CD1c-positive myeloid dendritic cell (primary cell): ENCODE measurements around the gene SLC19A1.

Experiments
- DNase-seq: peaks from one replicate; pipeline ENCODE4 v3.0.0-alpha.2; 2016; ENCODE audit errors: extremely low spot score

The SLC19A1 gene

DNA sequence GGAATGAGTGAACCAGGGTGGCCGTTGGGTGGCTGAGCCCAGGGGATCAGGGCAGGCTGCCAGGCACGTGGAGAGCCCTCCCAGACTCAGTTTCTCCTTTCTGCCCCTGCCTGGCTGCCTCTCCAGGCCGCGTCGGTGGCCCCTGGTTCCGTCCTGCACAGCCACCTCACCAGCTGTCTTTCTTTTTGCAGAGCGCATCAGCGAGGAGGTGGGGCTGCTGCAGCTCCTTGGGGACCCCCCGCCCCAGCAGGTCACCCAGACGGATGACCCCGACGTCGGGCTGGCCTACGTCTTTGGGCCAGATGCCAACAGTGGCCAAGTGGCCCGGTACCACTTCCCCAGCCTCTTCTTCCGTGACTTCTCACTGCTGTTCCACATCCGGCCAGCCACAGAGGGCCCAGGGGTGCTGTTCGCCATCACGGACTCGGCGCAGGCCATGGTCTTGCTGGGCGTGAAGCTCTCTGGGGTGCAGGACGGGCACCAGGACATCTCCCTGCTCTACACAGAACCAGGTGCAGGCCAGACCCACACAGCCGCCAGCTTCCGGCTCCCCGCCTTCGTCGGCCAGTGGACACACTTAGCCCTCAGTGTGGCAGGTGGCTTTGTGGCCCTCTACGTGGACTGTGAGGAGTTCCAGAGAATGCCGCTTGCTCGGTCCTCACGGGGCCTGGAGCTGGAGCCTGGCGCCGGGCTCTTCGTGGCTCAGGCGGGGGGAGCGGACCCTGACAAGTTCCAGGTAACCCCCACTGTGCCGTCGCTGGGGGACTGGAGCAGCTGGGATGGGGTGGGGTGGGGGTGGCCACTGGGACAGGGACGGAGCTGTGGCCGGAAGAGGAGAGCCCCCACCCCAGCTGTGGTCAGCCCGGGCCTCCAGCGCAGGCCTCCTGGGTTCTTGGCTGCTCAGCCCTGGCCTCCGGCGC lies 73.9 kb downstream of the SLC19A1 start:
- no peak for DNase-seq

GRCh38 chr21:45467221-45467779 lies 74.9 kb downstream of the SLC19A1 start:
- DNase-seq, result no peak

- DNase-seq, result no peak
These were observed 75.7 kb downstream of the SLC19A1 start for GRCh38 chr21:45466330-45467220.

DNA sequence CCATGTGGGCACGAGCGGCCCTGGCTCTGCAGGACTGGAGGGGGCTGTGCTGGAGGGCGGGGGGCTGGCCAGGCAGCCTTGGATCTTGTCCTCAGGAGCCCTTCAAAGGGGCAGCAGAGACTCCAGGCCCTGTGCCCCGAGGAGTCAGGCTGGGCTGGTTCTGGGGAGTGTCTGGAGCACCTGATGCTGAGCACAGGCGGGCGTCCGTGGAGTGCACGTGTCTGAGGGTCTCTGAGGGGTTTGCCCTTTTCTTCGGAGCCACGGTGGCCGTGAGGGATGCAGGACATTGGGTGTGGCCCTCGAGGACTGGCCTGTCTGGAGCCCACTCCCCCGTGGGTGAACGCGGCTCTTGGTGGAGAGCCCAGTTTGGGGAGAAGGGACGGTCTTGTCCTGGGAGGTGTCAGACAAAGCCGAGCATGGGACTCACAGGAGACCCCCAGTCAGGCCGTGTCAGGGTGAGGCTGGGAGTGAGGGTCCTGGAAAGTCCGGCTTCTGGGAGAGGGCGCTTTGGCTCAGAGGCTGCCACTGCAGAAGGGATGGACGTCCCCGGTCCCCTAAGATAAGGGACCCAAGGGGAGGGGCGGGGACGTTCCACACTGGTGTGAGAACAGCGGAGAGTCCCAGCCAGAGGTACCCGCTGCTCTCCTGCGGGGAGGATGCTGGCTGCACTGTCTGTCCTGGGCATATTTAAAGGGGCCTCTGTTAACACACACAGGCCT lies 76.5 kb downstream of the SLC19A1 start:
- DNase-seq, result no peak

GRCh38 chr21:45465105-45465504 lies 77.1 kb downstream of the SLC19A1 start:
- no peak for DNase-seq

- DNase-seq, result no peak
These were observed 77.9 kb downstream of the SLC19A1 start for GRCh38 chr21:45464309-45464708.

GRCh38 chr21:45463871-45464270 lies 78.4 kb downstream of the SLC19A1 start:
- DNase-seq, result no peak

GRCh38 chr21:45461806-45462341 lies 80.4 kb downstream of the SLC19A1 start:
- no peak for DNase-seq

GRCh38 chr21:45461369-45461750 lies 80.9 kb downstream of the SLC19A1 start:
- no peak for DNase-seq

DNA sequence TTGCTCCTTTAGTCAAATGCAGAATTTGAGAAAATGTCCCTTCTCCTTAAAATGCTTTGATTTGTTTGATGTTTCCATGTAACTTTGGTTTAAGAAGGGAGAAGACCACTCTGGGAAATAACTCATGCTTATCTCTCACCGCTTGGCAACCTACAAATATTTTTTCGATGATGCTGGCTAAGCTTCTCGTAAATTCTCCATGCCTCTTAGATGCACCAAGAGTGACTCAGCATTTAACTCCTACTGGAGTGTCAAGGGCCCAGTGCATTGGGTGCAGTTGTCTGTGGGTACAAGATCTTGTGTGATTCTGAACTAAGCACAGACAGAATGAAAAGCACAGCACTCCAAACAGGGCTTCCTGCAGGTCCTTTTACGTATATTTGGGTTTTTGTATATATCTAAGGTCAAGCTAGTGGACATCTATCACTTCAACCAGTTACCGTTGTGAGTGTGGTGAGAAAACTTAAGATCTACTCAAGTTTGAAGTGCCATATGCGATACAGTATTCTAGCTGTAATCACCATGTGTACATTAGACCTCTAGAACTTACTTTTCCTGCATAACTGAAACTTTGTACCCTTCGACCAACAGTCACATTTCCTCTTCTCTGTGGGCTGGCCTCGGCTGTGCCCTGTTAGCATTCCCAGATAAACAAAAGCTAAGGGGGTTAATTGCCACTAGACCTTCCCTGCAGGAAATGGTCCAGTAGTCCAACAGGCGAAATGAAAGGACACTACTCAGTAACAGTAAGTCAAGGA lies 81.5 kb downstream of the SLC19A1 start:
- no peak for DNase-seq

DNA sequence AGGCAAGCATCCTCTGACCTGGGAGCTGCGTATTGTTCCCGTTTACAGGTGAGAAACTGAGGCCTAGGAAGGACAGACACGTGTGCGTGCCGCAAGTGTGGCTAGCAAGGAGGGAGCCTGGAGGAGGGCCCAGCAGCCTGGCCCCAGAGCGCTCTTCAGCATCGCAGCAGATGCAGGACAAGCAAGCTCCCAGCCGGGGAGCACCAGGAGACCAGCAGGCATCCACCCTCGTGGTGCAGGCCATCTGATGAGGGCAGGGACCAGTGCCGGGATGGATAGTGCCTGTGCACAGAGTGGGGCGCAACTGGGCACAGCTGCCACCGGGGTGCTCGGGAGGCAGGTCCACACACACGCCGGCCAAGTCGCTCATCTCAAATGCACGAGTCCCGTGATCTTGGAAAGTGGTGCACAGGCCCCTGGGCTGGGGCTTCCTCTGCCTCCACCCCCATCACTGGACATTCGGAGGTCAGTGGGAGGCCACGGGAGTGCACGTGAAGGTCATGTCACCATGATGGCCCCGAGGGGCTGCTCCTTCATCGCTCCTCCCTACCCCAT lies 82.2 kb downstream of the SLC19A1 start:
- no peak for DNase-seq

DNA sequence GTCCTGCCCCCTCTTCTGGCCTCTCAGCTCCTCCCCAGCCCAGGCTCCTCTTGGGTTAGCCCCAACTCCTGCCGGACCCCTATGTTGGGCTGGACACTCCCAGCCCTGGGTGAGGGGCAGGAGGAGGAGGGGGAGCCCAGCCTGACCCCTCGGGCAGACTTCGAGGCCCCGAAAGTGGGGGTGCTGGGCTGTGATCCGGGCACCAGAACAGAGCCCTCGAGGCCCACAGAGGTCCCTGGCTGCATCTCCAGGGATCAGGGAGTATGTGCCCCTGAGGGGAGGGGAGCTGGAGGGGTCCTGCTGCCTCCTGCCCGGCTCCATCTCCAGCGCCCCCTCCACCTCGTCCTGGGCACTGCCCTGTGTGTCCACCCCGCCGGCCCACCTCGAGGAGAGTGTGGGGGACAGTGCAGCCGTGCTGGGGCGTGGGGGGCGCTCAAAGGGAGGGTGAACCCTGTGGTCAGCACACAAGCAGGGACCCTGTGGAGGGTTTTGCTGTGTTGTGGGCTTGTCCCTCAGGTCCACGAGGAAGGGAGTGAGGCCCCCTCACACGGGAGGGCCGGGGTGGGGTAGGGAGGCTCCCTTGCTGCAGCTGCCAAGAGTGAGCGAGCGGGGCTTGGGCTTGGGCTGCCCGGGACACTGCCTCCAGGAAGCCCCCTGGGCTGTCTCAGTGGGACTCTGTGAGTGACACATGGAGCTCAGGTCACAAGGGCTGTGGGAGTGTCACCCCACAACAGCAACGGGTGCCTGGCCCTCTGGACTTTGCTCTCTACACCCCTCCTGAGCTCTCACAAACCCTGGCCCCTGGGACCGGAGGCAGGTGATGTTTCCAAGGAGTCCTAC lies 82.8 kb downstream of the SLC19A1 start:
- no peak for DNase-seq

- DNase-seq, result no peak
These were observed 83.7 kb downstream of the SLC19A1 start for GRCh38 chr21:45458281-45459170.

DNA sequence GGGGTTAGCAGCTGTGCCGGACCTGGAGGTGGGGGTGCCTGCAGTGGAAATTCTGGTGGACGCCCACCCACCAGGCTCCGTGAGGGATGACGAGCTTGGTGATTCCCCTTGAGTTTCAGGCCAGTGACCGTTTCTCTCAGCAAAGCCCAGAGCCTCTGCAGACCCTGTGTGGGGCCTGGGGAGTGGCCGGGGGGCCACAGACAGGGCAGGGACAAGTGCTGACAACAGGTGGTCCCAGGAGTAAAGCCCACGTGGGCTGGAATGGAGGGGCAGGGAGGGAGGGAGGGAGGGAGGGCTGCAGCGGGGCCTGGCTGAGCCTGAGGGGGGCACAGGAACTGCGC lies 84.4 kb downstream of the SLC19A1 start:
- no peak for DNase-seq

DNA sequence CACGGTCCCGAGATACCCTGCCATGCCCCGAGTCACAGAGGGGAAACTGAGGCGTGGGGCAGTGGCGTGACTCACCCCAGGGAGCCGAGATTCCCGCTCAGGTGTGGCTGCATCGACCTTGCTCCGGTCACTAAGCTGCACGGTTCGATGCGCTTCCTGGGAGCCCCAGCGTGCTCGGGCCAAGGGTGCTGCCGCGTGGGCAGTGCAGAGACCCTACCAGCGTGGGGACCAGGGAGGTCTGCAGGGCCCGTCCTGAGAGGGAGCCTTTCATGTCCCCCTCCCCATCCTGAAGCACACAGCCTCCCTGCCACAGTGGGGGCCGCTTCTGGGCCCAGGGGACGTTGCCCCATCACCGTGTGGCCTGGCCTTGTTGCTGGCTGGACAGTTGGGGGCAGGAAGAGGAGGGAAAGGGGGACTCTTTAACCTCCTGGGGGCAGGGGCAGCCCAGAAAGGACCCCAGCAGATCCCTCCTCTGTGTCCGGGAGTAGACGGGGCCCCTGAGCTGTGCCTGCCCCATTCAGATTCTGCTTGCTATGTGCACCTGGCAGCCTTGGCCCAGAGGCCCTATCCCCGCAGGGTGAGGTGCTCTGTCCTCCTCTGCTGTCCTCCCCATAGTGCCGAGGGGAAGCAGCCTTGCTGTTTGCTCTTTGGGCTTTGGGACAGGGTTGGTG lies 84.9 kb downstream of the SLC19A1 start:
- DNase-seq, result no peak

DNA sequence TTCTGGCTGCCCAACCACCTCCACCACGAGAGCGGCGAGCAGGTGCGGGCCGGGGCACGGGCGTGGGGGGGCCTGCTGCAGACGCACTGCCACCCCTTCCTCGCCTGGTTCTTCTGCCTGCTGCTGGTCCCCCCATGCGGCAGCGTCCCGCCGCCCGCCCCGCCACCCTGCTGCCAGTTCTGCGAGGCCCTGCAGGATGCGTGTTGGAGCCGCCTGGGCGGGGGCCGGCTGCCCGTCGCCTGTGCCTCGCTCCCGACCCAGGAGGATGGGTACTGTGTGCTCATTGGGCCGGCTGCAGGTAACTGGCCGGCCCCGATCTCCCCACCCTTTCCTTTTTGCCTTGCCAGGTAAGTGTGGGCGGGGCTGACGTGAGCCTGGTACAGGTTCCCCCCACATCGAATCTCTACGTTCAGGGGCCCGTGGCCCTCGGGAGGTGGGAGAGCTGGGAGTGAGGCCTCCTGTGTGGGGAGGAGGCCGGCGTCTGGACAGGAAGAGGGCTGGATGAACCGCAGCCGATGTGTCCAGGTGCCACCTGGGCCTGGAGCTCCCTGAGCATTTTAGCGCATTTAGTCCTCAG lies 85.6 kb downstream of the SLC19A1 start:
- no peak for DNase-seq
